ENCODE data around the gene PSMD7. TPM values are rescaled to one million over a fixed set of nuclear protein-coding genes. Genes with fewer than 3 reads are reported as not detected.

Gene PSMD7
- total RNA-seq, 1 donor from 2014 or later, result 82.5 TPM

DNA sequence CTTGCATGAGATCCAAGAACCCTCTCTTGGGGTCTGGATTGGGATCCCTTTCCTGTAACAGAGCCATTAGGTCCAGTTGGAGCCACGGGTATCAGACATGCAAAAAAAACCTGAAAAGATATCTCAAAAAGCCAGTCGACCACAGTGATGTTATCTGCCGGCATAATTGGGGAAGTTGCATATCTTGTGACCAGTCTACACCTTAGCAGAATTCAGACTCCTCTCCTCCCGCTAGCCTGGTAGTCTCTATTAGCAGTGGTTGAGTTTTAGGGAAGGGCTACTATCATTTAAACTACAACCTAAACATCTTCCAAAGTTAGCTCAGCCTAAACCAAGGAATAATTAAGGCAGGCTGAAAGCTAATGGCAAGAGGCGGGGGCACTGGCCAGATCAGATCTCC lies 16.2 kb upstream of the PSMD7 start:
- H3K36me3 Mint-ChIP-seq (ENCODE audit: unreplicated experiment), result no peaks in the 10 kb centered on the region
- H3K4me1 Mint-ChIP-seq (ENCODE audit: unreplicated experiment), result no peaks in the 10 kb centered on the region
- H3K27ac Mint-ChIP-seq (ENCODE audit: unreplicated experiment), result no peak overlapping the region
- no peak for DNase-seq (ENCODE audit: extremely low spot score, unreplicated experiment)
- H3K9me3 Mint-ChIP-seq (ENCODE audit: unreplicated experiment), result peaks cover 4% of the 10 kb centered on the region
- no peak for TF ChIP-seq CTCF (IDR thresholded peaks at IDR 0.05)
- H3K27me3 Mint-ChIP-seq (ENCODE audit: unreplicated experiment), result peaks cover 43% of the 10 kb centered on the region
- no peak overlapping the region for H3K4me3 Mint-ChIP-seq (ENCODE audit: unreplicated experiment)

GRCh38 chr16:74281300-74281699 lies 15.3 kb upstream of the PSMD7 start:
- Mint-ChIP-seq H3K9me3 (ENCODE audit: unreplicated experiment) (peaks cover 4% of the 10 kb centered on the region), H3K4me1 (ENCODE audit: unreplicated experiment) (no peaks in the 10 kb centered on the region), H3K27me3 (ENCODE audit: unreplicated experiment) (peaks cover 35% of the 10 kb centered on the region), H3K36me3 (ENCODE audit: unreplicated experiment) (no peaks in the 10 kb centered on the region), H3K4me3 (ENCODE audit: unreplicated experiment) (no peak overlapping the region), H3K27ac (ENCODE audit: unreplicated experiment) (no peak overlapping the region)
- no peak for DNase-seq (ENCODE audit: extremely low spot score, unreplicated experiment)
- TF ChIP-seq CTCF (IDR thresholded peaks at IDR 0.05), result no peak

DNA sequence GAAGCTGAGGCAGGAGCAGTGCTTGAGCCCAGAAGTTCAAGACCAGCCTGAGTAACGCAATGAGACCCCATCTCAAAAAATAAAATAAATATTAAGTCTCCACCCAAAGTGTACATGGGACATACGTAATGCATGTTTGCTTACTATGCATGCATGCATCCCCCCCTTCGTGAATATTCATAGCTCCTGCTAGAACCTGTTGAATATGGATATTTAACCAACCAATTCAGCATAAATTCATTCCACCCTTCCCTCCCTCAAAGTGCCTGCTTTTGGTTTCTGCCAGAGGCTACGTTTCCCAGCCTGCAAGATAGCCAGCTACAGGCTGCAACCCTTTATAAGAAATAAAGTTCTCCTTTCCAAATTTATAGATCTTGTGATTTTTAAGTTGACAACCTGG lies 12.9 kb upstream of the PSMD7 start:
- Mint-ChIP-seq H3K36me3 (ENCODE audit: unreplicated experiment) (no peaks in the 10 kb centered on the region), H3K4me1 (ENCODE audit: unreplicated experiment) (no peaks in the 10 kb centered on the region), H3K9me3 (ENCODE audit: unreplicated experiment) (peaks cover 4% of the 10 kb centered on the region), H3K4me3 (ENCODE audit: unreplicated experiment) (no peak overlapping the region), H3K27me3 (ENCODE audit: unreplicated experiment) (peaks cover 20% of the 10 kb centered on the region), H3K27ac (ENCODE audit: unreplicated experiment) (no peak overlapping the region)
- no peak for DNase-seq (ENCODE audit: extremely low spot score, unreplicated experiment)
- no peak for TF ChIP-seq CTCF (IDR thresholded peaks at IDR 0.05)

GRCh38 chr16:74288065-74288464 lies 8.5 kb upstream of the PSMD7 start:
- Mint-ChIP-seq H3K27me3 (ENCODE audit: unreplicated experiment) (peaks cover 6% of the 10 kb centered on the region), H3K36me3 (ENCODE audit: unreplicated experiment) (no peaks in the 10 kb centered on the region), H3K9me3 (ENCODE audit: unreplicated experiment) (peaks cover 3% of the 10 kb centered on the region), H3K27ac (ENCODE audit: unreplicated experiment) (no peak overlapping the region), H3K4me3 (ENCODE audit: unreplicated experiment) (no peak overlapping the region), H3K4me1 (ENCODE audit: unreplicated experiment) (no peaks in the 10 kb centered on the region)
- DNase-seq (ENCODE audit: extremely low spot score, unreplicated experiment), result no peak
- TF ChIP-seq CTCF (IDR thresholded peaks at IDR 0.05), result no peak

GRCh38 chr16:74290356-74290755 lies 6.3 kb upstream of the PSMD7 start:
- Mint-ChIP-seq H3K36me3 (ENCODE audit: unreplicated experiment) (no peaks in the 10 kb centered on the region), H3K27ac (ENCODE audit: unreplicated experiment) (no peak overlapping the region), H3K4me1 (ENCODE audit: unreplicated experiment) (peaks cover under 1% of the 10 kb centered on the region), H3K27me3 (ENCODE audit: unreplicated experiment) (no peaks in the 10 kb centered on the region), H3K4me3 (ENCODE audit: unreplicated experiment) (no peak overlapping the region), H3K9me3 (ENCODE audit: unreplicated experiment) (peaks cover 3% of the 10 kb centered on the region)
- no peak for TF ChIP-seq CTCF (IDR thresholded peaks at IDR 0.05)
- DNase-seq (ENCODE audit: extremely low spot score, unreplicated experiment), result no peak

All from osteocyte (in vitro differentiated cells).